H1 (cell line): Measurements from ENCODE around the gene CD226.

Experiments
- EZH2 ChIP-seq: fragments of 200-600 bp; sonication (generic); IDR thresholded peaks from 2 replicates; pipeline ENCODE4 v1.7.1; 2012; ENCODE audit warnings: low read depth, mild to moderate bottlenecking, moderate library complexity, low read length, inconsistent platforms; ENCODE audit not compliant: severe bottlenecking
- TF ChIP-seq, protein P1 (sequence below), 3 experiments: IDR thresholded peaks; 1 replicate in 2 of 3; 2 replicates in 1 of 3; pipeline versions ENCODE4 v1.5.1 to v1.6.1; 2011; ENCODE audit warnings: low read length in 3 of 3, mild to moderate bottlenecking in 3 of 3, inconsistent platforms in 2 of 3, low read depth in 1 of 3, moderate library complexity in 1 of 3; ENCODE audit not compliant: insufficient read depth in 1 of 3; ENCODE audit errors: control extremely low read depth in 1 of 3

GRCh38 chr18:69858897-69859296 lies 88.8 kb downstream of the CD226 start:
- TF ChIP-seq, protein P1, sequence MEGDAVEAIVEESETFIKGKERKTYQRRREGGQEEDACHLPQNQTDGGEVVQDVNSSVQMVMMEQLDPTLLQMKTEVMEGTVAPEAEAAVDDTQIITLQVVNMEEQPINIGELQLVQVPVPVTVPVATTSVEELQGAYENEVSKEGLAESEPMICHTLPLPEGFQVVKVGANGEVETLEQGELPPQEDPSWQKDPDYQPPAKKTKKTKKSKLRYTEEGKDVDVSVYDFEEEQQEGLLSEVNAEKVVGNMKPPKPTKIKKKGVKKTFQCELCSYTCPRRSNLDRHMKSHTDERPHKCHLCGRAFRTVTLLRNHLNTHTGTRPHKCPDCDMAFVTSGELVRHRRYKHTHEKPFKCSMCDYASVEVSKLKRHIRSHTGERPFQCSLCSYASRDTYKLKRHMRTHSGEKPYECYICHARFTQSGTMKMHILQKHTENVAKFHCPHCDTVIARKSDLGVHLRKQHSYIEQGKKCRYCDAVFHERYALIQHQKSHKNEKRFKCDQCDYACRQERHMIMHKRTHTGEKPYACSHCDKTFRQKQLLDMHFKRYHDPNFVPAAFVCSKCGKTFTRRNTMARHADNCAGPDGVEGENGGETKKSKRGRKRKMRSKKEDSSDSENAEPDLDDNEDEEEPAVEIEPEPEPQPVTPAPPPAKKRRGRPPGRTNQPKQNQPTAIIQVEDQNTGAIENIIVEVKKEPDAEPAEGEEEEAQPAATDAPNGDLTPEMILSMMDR (IDR thresholded peaks at IDR 0.05; ENCODE audit: control extremely low read depth in 1 of 3, insufficient read depth in 1 of 3, low read depth in 1 of 3, low read length in 3 of 3), result no peak
- no peak for TF ChIP-seq EZH2
